ENCODE results near the gene SOHLH1.

- no peak for TF ChIP-seq CTCF (IDR thresholded peaks at IDR 0.05)
- TF ChIP-seq POLR2A (IDR thresholded peaks at IDR 0.05), result no peak
Measured at GRCh38 chr9:135729480-135729879, 30.2 kb upstream of the SOHLH1 start.

Data from tibial nerve (tissue), 3 donors.